Measurements from ENCODE around the gene FHOD3. TPM values are rescaled to one million over a fixed set of nuclear protein-coding genes. Genes with fewer than 3 reads are reported as not detected.

FHOD3 gene
- total and polyA plus RNA-seq, 2 of the 13 experiments (the other 11 are each of a cell fraction or from before 2014, with no cell fraction given) = 0.07 TPM; not detected in 1

DNA sequence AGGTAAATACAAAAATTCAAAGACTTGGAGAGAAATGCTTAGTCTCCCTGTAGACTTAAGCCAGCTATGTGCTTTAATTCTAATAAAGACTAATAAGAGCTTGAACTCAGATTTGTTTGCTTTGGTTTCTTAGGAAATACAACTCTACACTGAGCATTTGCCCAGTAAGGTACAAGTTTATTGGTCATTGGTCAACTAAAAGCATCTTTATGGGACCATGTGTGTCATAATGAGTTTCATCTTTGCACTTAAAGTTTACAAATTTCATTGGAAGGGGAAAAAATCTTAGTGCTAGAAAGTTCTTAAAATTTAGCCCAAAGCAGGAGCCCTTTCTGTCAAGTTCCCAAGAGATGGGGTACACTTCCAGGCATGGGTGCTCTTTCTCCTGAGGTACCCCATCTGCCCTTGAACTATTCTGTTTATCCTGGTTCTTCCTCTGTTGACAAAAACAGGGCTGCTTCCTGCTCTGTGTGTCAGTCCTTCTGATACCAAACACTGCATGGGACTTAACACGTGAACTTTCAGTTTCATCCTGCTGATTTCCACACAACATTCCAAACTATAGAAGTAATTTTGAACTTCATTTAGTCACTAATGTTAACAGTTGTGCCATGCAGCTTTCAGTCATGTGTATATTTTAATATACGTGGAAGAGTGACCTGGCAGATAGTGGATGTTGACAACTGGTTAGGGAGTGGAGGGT is 331.1 kb downstream of the FHOD3 start (continued):
- no peak for TF ChIP-seq ZNF24 (IDR thresholded peaks at IDR 0.05)
- no peak for TF ChIP-seq ZNF354B (CRISPR knock-in tag; IDR thresholded peaks at IDR 0.05)
- 0 out of 2 replicates have a peak, but pooled peaks have one; percentile 24 for TF ChIP-seq FOXA3 (CRISPR knock-in tag; IDR thresholded peaks at IDR 0.05)
- no peak for TF ChIP-seq FOXP1 (IDR thresholded peaks at IDR 0.05)
- TF ChIP-seq FOXP1 (CRISPR knock-in tag; IDR thresholded peaks at IDR 0.05) = peak; percentile 68

DNA sequence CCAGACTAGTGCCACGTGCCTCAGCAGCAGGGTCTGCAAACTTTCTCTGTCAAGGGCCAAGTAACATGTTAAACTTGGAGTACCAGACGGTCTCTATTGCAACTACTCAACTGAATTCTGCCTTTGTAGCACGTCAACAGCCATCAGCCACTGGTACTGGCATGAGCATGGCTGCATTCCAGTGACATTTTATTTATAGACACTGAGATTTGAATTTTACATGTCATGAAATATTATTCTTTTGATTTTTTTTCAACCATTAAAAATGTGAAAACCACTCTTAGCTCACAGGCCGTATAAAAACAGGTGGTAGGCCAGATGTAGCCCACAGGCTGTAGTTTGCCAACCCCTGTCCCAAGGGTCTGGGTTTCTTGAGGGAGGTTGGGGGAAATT is 331.6 kb downstream of the FHOD3 start:
- Histone ChIP-seq H3K27me3 (ENCODE audit: control insufficient read depth in 1 of 2, insufficient read depth in 2 of 2, low read length in 2 of 2) (0 out of 5 replicates have a peak, but pooled peaks cover 0 to 1% of the 10 kb centered on the region in 2 experiments), H3K4me2 (ENCODE audit: low read depth, low read length) (peak overlapping the region; percentile 20; the same call in 1 of the 2 replicates), H3K9me3 (ENCODE audit: low read length) (no peaks in the 10 kb centered on the region), H4K20me1 (ENCODE audit: insufficient read depth, low read length) (no peaks in the 10 kb centered on the region), H3K79me2 (ENCODE audit: insufficient read depth, low read length) (no peaks in the 10 kb centered on the region), H3K27ac (ENCODE audit: extremely low read length, insufficient read depth, low read length) (no peak overlapping the region), H3K36me3 (replicated peaks in 1 of 2; ENCODE audit: control insufficient read depth in 1 of 2, insufficient read depth in 2 of 2, low read length in 2 of 2) (no peaks in the 10 kb centered on the region), H3K4me1 (ENCODE audit: insufficient read depth, low read length) (peaks cover 7% of the 10 kb centered on the region; the same call in 1 of the 2 replicates), H2AFZ (ENCODE audit: low read length) (no peak overlapping the region), H3K4me3 (replicated peaks in 1 of 3; ENCODE audit: insufficient read depth in 1 of 3, low read depth in 2 of 3, low read length in 3 of 3) (no peak overlapping the region), H3K9ac (ENCODE audit: insufficient read depth, low read depth, low read length) (no peak overlapping the region)
- 16% methylated on average over 4 of the region's 4 CpGs for WGBS (ENCODE audit: low lambda C conversion rate)
- no peak for DNase-seq (ENCODE audit: low spot score)
- in situ Hi-C loops (cut with HindIII; ENCODE audit: extremely low pct_ligation_motif_present, low pct_unique_long_range_greater_than_20kb) = no loop called here
- CTCF ChIA-PET (ENCODE audit: low intra/inter-chr PET ratio, low total read pairs) = no interaction called here
- FAIRE-seq = no peak
- POLR2A ChIA-PET = no interaction called here
- intact Hi-C loops (cut with micrococcal nuclease; ENCODE audit: unreplicated experiment) = no loop called here
- no peak; the same call in 2 of the 3 replicates for ATAC-seq
- no TSS peak for BruUV-seq (replicated peaks)
- no peak for TF ChIP-seq ZNF430 (CRISPR knock-in tag; IDR thresholded peaks at IDR 0.05)
- TF ChIP-seq, protein P1, sequence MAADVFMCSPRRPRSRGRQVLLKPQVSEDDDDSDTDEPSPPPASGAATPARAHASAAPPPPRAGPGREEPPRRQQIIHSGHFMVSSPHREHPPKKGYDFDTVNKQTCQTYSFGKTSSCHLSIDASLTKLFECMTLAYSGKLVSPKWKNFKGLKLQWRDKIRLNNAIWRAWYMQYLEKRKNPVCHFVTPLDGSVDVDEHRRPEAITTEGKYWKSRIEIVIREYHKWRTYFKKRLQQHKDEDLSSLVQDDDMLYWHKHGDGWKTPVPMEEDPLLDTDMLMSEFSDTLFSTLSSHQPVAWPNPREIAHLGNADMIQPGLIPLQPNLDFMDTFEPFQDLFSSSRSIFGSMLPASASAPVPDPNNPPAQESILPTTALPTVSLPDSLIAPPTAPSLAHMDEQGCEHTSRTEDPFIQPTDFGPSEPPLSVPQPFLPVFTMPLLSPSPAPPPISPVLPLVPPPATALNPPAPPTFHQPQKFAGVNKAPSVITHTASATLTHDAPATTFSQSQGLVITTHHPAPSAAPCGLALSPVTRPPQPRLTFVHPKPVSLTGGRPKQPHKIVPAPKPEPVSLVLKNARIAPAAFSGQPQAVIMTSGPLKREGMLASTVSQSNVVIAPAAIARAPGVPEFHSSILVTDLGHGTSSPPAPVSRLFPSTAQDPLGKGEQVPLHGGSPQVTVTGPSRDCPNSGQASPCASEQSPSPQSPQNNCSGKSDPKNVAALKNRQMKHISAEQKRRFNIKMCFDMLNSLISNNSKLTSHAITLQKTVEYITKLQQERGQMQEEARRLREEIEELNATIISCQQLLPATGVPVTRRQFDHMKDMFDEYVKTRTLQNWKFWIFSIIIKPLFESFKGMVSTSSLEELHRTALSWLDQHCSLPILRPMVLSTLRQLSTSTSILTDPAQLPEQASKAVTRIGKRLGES (CRISPR knock-in tag; IDR thresholded peaks at IDR 0.05; ENCODE audit: borderline replicate concordance) = no peak
- TF ChIP-seq ELF4 (CRISPR knock-in tag; IDR thresholded peaks at IDR 0.05; ENCODE audit: borderline replicate concordance) = no peak
- no peak for TF ChIP-seq NFKBIZ (CRISPR knock-in tag; IDR thresholded peaks at IDR 0.05)
- no peak for TF ChIP-seq NCOA1 (CRISPR knock-in tag; IDR thresholded peaks at IDR 0.05)
- TF ChIP-seq, protein P2, sequence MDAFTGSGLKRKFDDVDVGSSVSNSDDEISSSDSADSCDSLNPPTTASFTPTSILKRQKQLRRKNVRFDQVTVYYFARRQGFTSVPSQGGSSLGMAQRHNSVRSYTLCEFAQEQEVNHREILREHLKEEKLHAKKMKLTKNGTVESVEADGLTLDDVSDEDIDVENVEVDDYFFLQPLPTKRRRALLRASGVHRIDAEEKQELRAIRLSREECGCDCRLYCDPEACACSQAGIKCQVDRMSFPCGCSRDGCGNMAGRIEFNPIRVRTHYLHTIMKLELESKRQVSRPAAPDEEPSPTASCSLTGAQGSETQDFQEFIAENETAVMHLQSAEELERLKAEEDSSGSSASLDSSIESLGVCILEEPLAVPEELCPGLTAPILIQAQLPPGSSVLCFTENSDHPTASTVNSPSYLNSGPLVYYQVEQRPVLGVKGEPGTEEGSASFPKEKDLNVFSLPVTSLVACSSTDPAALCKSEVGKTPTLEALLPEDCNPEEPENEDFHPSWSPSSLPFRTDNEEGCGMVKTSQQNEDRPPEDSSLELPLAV (CRISPR knock-in tag; conservative IDR thresholded peaks at IDR 0.05; ENCODE audit: low read depth) = no peak
- TF ChIP-seq MED1 (CRISPR knock-in tag; IDR thresholded peaks at IDR 0.05) = no peak
- TF ChIP-seq ZNF724P (CRISPR knock-in tag; IDR thresholded peaks at IDR 0.05; ENCODE audit: borderline replicate concordance) = no peak
- TF ChIP-seq NAIF1 (CRISPR knock-in tag; IDR thresholded peaks at IDR 0.05; ENCODE audit: borderline replicate concordance) = no peak
- TF ChIP-seq, protein P3, sequence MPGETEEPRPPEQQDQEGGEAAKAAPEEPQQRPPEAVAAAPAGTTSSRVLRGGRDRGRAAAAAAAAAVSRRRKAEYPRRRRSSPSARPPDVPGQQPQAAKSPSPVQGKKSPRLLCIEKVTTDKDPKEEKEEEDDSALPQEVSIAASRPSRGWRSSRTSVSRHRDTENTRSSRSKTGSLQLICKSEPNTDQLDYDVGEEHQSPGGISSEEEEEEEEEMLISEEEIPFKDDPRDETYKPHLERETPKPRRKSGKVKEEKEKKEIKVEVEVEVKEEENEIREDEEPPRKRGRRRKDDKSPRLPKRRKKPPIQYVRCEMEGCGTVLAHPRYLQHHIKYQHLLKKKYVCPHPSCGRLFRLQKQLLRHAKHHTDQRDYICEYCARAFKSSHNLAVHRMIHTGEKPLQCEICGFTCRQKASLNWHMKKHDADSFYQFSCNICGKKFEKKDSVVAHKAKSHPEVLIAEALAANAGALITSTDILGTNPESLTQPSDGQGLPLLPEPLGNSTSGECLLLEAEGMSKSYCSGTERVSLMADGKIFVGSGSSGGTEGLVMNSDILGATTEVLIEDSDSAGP (CRISPR knock-in tag; IDR thresholded peaks at IDR 0.05; ENCODE audit: borderline replicate concordance) = no peak
- TF ChIP-seq HIVEP1 (CRISPR knock-in tag; IDR thresholded peaks at IDR 0.05) = no peak
- TF ChIP-seq ZNF274 (CRISPR knock-in tag; IDR thresholded peaks at IDR 0.05) = no peak

Data from HepG2 (cell line).